Activated CD4-positive, CD25-positive, alpha-beta regulatory T cell treated with anti-CD3 and anti-CD28 coated beads, Interleukin-2, amount 50 U/mL, for 16 hours (primary cell): ENCODE data around the gene CDA.
"Not testable (repeated sequence)": the region's sequence is repeated elsewhere in the genome, so short reads cannot be mapped to it uniquely, and the experiment has no call there.

ENCODE experiments used
- DNase-seq: peaks from one replicate; pipeline ENCODE4 v3.0.0-alpha.2; 2020; ENCODE audit warnings: low read depth, low spot score

CDA gene

DNA sequence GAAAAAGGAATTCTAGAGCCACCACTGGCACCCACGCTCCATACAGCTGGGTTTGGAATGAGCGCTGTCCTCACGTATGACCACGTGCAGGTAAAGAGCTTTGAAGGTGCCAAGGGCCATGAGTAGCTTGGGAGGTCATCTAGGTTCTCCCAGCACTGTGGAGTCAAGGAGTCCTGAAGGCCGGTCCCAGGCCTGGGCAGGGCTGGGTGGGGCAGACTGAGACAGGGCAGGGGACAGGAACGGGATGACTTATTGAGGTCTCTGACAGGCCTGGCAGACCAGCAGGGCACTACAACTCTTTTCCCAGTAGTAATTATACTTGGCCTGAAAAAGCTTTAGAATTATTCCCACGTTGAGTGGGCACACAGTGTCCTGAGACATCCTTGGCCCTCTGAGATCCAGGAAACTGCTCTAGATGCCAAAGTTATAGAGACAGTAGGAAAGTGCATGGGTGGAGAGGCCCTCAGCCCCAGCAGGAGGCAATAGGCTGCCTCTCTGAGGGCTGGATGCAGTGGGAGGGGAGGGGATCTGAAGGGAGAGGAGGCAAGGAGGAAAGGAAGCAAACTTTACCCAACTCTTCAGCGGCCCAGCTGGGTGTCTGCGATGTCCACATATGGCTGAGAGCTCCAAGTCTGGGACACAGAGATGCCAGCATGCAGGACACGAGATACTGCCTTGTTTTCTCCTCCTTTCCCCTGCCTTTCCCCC is 1.8 kb upstream of the CDA start:
- no peak for DNase-seq

DNA sequence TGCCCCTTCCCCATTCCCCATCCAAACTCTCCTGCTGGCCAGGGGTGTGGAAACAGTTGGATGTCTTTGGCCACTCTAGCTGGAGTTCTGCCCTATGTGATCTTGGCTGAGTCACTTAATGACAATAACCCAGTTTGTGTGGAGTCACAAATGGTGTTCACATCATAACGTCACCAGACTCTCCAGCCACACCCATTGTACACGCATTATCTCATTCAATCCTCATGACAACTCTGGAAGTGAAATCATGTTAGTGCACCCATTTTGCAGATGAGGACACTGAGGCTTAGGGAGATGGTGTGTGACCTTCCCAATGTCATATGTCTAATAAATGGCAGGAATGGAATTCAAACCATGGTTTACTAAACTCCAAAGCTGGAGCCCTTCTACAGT is 1.2 kb upstream of the CDA start:
- no peak for DNase-seq

DNA sequence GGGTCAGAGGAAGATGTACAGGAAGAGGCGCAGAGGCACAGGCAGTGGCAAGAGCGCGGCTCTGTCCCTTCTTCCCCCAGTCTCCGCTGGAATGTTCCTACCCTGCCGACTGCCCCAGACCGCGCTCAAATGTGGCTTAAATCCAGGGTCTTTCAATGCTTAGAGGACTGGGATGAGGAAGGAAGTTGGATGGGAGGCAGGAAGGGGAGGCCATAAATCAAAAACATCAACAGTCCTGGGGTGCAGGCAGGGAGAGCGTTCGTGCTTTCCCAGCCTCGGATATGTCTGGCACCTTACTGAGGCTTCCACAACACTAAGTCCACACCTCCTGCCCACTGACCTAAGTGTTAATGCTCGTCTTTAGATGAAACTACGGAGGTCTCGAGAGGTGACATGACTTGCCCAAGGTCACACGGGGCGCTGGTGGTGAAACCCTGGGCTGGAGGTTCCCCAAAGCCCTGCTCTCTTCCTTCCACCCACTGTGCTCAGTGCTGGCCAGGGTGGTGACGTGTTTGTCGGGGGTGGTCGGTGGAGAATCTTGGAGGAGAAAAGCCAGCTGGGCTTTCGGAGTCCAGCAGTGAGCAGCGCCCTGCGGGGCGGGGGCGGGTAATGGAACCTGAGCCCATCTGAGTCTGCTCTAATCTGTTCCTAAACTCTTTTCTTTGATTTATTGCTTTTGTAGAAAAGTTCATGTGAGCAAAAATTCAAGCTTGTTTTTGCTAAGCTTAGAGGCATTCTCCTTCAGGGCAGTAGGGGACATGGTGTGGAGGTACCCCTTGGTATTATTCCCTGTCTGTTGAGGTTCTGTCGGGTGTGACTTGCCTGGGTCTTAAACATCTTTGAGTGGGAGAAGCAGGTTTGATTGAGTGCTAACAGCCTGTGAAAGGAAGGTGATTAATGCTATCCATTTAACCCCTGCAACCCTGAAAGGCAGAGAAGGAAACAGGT is 708 bp downstream of the CDA start:
- DNase-seq, result no peak

DNA sequence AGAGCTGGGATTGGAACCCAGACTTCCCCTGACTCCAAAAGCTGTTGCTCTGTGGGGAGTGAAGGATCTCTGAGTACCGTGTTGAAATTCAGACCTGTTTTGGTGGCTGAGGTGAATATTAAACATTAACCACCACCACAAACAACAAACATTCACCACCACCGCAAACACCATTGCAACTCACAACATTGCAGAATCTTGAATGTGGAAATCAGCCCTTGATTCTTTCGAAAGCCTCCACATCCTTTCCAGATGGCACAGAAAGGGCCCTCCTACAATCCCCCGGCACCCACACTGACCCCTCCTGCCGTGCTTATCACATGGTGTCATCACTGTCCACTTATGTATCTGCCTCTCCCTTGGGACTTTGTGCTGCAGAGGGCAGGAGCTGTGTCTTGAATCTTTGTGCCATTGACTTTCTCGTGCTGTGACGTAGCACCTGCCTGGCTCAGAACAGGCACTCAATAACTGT is 1.4 kb downstream of the CDA start:
- DNase-seq, result no peak

DNA sequence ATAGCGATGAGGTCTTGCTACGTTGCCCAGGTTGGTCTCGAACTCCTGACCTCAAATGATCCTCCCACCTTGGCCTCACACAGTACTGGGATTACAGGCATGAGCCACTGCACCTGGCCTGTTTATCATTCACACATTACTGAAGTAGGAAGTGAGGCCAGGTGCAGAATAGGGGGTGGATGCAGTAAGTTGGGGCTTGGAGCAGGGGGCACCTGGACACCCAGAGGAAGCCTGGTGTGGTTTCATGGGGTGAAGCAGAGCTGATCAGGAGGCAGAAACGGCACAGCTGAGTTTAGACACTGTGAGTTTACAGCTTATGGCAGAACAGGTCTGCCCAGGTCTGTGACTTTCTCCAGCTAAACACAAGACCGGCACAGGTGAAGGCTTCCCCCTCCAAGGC is 4.9 kb downstream of the CDA start:
- no peak for DNase-seq

DNA sequence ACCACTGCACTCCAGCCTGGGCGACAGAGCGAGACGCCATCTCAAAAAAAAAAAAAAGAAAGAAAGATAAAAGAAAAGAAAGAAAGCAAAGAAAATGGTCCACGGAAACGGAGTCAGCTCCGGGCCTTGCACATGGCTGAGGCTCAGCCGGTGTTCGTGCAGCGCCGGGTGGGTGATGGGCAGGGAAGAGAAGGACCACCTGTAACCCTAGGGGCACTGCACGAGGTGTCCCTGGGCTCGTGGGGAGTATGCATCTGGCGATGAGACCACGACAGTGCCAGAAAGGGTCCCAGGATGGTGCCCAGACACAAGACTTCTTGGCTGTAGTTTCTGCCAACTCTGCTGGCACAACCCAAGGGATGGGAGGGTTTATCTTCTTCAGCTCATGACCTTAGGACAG is 5.8 kb downstream of the CDA start:
- no peak for DNase-seq

DNA sequence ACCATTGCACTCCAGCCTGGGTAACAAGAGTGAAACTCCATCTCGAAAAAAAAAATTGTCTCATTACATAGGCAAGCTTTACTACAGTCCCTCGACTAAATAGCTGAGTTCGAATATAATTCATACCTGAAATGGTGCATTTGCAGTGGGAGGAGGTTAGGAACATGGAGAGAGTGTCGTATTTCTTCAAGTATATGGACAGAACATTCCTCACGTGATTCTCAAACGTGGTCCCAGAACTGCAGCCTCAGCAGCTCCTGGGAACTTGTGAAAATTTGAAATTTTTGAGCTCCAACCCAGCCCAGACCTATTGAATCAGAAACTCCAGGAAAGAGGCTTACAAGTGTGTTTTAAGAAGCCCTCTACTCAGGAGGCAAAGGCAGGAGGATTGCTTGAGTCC is 7.2 kb downstream of the CDA start:
- no peak for DNase-seq

DNA sequence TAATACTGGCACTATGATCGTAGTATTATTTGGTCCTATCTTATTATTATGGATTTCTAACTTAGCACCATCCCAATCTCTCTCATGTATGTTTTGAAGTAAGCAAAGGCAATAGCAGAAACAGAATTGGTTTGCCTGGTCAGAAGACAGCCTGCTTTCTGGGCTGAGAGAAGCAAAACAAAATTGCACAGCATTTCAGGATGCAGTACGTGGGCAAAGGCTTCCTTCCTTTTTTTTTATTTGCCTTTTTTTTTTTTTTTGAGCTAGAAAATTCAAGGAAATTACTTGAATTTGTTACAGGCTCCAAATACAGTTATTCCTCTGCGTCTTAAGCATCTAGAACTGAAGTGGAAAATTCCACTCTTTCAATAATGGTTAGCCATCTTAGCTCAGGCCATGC is 8.8 kb downstream of the CDA start:
- no peak for DNase-seq

DNA sequence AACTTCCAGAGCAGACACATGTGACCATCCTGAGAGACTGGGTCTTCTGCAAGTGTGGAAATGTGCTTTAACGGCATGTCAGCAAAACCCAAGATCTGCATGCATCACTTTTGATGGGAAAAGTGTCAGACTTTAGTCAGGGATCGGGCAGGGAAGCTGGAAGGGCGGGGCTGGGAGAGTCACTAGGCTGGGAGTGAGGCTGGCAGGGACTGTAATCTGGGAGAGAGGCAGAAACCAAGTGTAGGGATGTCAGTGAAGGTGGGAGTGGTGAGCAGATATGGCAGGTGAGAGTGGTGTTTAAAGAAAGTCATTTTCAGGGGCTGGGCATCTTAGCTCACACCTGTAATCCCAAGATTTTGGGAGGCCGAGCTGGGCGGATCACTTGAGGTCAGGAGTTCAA is 11.3 kb downstream of the CDA start:
- DNase-seq, result no peak

DNA sequence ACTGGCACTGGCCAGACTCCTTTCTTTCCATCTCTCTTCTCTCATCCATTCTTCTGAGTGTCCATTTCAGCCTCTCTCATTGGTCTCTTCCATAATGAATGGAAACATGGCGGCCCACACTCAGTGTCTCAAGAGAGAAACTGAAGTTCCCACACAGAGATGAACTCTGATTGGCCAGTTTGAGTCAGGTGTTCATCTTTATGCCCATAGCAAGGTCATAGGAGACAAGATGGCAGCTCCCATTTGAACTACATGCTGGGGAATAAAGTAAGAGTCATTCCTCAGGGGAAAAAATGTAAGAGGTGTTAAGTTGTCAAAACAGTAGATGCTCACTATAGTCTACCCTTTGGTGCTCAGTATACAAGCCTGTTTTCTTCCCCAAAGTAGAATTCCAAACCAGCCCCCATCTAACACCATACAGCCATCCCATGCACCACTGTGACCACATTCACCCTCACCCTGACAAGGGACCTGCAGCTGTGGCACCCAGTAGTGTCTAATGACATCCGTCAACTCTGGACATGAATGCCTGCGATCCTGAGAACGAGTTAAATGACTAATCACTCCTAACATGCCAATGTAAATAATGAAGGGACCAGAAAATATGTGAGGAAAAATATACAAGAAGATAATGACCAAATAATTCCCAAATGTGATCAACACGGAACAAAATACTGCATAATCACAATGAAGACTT is 12.4 kb downstream of the CDA start:
- no peak for DNase-seq

DNA sequence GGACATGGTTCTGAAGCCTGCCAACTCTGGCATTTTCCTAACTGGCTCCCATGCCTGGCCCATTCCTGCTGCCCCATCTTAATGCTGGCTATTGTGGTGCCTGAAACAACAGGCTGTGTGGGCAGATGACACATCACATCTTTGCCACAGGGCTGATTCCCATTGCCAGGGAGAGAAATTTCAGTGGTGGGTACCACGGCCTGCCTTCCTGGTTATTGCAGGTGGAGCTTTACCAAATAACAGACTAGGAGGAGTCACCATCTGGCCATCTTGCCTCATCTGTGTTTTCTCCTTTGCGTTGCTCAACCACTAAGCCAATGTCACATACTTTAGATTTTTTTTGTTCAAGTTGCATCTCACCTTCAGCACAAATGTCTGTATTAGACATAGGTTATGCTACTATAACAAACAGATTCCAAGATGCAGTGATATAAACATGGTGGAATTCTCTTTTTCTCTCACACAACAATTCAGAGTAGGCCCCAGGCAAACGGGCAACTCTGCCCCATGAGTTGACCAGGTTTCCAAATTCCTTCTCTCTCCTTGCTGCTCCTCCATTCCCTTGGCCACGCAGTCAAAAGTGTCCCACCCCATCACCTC is 14.1 kb downstream of the CDA start:
- DNase-seq, result no peak

DNA sequence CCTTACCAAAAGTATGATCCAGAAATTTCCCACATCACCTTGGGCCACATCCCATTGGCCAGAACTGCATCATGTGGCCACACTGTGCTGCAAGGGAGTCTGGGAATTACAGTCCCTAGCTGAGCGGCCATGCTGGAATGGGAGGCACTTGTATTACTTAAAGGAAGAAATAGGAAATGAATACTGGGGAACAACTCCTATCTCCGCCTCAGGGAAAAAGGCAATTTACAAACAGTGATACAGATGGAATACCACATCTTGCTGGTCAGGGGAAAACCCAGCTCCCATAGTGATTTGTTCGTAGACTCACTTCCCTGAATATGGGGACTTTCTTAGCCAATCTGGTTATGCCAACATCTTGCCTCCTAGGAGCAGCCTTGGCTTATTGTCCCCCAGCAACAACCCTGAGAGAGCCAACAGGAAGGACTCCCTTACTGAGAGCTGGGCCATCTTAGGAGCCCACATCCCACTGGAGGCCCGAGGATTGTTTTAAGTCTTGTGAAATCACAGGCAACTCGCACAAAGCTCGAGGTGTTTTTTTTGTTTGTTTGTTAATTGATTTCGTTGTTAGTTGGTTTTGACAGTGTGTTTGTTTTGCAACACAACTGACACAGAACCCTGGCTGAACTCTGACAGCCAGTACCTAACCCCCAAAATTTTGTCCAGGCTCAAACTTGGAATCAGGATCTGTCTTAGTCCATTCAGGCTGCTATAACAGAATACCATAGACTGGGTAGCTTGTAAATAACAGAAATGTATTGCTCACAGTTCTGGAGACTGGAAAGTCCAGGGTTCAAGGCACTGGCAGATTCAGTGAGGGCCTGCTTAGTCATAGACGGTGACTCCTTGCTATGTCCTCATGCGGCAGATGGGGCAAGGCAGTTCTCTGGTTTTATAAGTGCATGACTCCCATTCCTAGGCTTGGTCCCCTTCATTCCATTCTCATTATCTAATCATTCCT is 14.9 kb downstream of the CDA start:
- DNase-seq, result no peak

DNA sequence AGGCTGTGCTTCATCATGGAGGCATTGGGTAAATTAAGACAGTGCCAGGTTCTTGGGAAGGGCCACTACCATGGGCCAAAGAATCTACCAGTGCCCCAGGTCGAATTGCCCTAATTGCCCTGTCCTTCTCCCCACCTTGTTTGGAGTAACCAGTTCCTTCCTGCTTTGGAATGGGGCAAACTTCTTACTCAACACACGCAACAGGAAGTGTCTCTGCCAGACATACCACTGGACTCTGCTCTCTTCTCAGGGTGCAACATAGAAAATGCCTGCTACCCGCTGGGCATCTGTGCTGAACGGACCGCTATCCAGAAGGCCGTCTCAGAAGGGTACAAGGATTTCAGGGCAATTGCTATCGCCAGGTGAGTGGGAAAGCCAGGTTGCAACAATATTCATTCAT is 15.8 kb downstream of the CDA start:
- DNase-seq, result no peak

DNA sequence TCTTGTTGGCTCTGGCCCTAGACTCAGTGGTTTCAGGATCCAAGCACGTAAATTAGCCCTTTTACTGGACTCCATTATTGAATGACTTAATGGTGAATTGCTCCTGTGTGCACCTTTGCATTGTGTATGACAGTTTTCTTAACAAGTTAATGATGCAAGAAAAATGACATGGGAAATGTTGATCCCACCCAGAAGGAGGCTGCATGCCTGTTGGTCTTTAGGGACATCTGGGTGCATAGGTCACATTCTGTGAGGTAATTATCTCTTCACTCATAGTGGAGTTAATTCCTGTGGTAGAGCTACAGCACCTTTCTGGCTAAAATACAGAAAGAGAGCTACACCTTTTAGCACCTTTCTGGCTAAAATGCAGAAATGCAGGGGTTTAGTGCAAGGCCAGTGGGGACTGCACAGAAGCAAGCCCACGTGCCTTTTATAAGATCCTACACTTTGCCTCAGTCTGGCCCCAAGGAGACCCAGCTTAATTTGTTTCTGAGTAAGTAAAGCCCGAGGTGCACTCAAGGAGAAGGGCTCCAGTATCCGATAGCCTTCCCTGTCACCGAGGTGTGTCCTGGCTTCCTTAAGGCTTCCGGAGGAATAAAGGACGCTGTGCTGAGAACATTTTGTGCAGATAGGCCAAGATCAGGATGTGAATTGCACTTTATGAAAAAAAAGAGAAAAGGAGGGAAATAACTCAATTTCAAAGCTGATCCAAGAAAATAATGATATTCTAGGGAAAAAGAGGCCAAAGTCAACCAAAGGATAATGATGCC is 18.1 kb downstream of the CDA start:
- not testable (repeated sequence) for DNase-seq

DNA sequence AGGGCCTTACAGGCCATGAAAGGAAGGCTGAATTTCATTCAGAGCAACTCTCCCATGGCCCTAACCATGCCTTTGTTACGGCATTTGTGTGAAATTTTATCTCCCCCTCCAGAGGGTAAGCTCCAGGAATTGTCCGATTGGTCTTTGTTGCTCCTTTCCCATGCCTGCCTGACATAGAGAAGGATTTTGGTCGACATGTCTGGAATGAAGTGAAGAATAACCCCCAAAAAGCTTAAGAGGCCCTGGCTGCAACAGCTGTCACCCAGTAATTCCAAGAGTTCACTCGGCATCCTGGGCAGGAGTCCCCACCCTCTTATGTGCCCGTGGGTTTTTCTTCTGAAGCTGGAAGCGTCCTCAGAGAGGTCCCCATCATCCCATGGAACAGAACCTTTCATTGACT is 20.6 kb downstream of the CDA start:
- no peak for DNase-seq

DNA sequence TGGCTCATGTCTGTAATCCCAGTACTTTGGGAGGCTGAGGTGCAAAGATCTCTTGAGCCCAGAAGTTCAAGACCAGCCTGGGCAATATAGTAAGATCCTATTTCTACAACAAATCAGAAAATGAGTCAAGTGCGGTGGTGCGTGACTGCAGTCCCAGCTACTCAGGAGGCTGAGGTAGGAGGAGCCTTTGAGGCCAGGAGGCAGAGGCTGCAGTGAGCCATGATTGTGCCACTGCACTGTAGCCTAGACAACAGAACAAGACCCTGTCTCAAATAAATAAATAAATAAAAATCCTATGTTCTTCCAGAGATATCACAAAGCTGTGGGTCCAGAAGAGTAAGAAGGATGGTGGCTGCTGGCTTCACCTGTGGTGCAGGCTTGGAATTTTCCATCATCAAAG is 22.1 kb downstream of the CDA start:
- no peak for DNase-seq

DNA sequence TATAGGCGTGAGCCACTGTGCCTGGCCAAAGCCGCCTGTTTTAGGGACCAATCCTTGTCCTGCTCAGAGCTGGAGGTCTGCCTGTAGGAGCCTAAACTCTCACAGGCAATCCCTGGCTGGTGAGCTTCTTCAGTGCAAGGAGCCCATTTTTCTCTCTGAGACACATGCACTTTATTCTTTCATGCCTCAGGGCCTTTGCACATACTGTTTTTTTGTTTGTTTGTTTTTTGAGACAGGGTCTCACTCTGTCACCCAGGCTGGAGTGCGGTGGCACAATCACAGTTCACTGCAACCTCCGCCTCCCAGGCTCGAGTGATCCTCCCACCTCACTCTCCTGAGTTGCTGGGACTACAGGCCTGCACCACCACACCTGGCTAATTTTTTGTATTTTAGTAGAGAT is 22.8 kb downstream of the CDA start:
- DNase-seq, result no peak

DNA sequence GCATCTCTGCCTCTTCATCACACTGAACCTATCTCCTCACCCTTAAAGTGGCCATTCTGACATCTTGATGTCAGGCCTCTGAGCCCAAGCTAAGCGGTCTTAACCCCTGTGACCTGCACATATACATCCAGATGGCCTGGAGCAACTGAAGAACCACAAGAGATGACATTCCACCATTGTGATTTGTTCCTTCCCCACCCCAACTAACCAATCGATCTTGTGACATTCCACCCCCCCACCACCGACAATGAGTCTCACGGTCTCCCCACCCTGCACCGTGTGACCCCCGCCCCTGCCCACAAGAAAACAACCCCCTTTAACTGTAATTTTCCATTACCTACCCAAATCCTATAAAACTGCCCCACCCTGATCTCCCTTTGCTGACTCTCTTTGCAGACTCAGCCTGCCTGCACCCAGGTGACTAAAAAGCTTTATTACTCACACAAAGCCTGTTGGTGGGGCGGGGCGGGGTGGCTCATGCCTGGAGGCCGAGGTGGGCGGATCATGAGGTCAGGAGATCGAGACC is 23.4 kb downstream of the CDA start:
- DNase-seq, result no peak

DNA sequence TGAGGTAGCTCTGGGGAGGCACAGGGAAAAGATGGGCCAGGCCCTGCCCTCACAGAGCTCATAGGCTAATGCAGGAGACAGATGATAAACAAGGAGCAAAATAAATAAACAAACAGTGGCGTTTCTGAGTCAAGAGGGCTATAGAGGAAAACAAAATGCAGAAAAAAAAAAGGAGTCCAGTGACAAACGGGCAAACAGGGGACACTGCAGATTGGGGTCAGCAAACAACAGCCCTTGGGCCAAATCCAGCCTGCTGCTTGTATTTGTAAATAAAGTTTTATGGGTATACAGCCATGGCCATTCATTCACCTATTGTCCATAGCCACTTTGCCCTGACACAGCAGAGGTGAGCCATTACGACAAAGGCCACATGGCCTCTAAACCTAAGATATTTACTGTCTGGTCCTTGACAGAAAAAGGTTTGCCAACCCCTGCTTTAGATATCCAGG is 25.3 kb downstream of the CDA start:
- no peak for DNase-seq
